ENCODE data around the gene BMPR1B.

Gene BMPR1B

DNA sequence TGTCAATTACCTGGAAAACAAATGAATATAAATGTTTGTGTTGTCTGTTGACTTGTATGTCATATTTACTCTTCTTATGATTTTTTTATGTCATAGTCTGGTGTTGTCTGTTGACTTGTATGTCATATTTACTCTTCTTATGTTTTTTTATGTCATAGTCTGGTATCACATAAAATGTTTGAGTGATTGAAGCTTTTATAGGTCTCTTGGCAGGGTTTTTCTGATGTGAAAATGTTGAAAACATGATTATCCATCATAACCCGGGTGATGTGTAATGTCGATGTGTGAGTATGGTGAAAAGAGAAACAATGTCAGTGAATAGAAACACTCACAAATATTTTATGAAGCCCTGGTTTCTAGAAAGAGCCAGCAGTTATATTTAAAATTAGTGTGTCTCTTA is 335.7 kb downstream of the BMPR1B start:
- Histone ChIP-seq H3K4me1 (ENCODE audit: control insufficient read depth in 1 of 2, insufficient read depth in 2 of 2, low read length in 2 of 2) (no peaks in the 10 kb centered on the region), H3K27me3 (ENCODE audit: low read depth, low read length) (no peaks in the 10 kb centered on the region), H3K27ac (ENCODE audit: low read length) (no peak overlapping the region), H3K9me3 (ENCODE audit: control insufficient read depth in 1 of 2, low read length in 2 of 2) (no peaks in the 10 kb centered on the region), H3K4me3 (ENCODE audit: low read depth in 1 of 2, low read length in 2 of 2) (no peak overlapping the region), H3K36me3 (ENCODE audit: control insufficient read depth in 1 of 2, insufficient read depth in 2 of 2, low read length in 2 of 2) (no peaks in the 10 kb centered on the region)

DNA sequence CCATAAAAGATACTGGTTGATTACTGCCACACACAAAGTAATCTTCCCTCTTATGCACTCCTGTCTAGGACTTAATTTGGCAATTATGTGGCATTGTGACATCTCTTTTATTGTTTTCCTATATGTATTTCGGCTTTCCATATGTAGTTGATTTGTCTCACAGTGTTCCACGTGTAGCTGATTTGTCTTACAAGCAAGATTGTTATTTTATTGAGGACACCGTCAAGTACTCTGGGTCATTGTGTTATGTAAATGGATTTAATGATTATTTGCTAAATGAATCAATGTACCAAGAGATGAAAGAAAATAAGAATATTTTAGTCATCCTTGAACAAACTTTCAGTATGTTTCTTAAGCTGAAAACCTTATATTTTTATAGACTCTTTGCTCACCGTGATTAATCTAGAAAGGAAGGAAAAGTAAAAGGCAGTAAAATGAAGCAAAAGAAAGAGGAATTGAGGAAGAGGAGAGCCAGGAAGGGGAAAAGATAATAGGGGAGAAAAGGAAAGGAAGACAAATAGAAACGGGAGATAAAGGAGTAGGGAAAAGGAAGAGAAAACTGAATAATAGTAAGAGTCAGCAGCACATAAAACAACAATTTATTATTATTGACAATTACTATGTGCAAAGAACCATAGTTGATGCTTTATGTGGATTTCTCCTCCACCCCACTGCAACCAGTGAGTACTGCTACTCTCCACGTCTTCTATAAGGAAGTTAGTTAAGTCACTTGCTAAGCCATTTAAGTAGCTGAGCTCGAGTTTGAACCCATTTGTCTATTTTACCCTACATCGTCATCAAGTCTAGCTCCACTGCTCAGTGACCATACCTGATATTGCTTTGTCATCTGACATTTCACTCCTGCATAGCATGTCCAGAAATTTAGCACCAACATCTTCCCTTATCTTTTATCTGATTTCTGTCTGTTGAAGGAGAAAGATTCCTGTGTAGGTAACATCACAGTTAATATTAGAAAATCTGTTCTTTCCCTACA is 336.5 kb downstream of the BMPR1B start:
- no peaks in the 10 kb centered on the region for H3K4me1 ChIP-seq (ENCODE audit: control insufficient read depth in 1 of 2, insufficient read depth in 2 of 2, low read length in 2 of 2)
- no peak overlapping the region for H3K27ac ChIP-seq (ENCODE audit: low read length)
- no peaks in the 10 kb centered on the region for H3K9me3 ChIP-seq (ENCODE audit: control insufficient read depth in 1 of 2, low read length in 2 of 2)
- no peaks in the 10 kb centered on the region for H3K36me3 ChIP-seq (ENCODE audit: control insufficient read depth in 1 of 2, insufficient read depth in 2 of 2, low read length in 2 of 2)
- H3K4me3 ChIP-seq (ENCODE audit: low read depth in 1 of 2, low read length in 2 of 2), result no peak overlapping the region
- H3K27me3 ChIP-seq (ENCODE audit: low read depth, low read length), result no peaks in the 10 kb centered on the region

DNA sequence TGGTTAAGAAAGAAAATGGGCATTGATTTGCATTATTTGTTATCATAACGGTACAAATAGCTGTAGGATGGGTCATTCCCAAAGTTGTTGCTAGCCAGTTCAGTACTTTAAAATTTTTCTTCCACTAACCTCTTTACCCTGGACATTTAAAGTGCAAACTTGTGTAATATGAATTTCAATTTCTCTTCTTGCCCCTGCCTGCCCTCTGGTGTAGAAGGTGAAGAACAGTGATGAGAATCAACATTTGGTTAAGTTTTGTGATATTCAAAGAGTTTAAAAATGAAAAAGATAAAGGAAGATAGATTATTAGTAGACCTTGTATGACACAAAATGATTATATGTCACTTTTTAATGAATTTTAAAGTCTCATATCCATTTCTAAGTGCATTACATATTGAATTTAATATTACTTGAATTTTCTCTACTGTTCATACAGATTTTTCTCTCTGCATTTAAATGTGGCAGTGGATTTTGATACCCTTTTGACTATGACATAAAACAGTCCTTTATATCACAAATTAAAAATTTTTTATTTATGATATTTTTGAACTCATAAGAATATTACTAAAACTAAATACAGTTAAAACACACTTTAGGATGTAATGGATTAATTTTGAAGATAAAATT is 337.7 kb downstream of the BMPR1B start:
- H3K4me3 ChIP-seq (ENCODE audit: low read depth in 1 of 2, low read length in 2 of 2), result no peak overlapping the region
- H3K27ac ChIP-seq (ENCODE audit: low read length), result no peak overlapping the region
- H3K9me3 ChIP-seq (ENCODE audit: control insufficient read depth in 1 of 2, low read length in 2 of 2), result no peaks in the 10 kb centered on the region
- H3K36me3 ChIP-seq (ENCODE audit: control insufficient read depth in 1 of 2, insufficient read depth in 2 of 2, low read length in 2 of 2), result no peaks in the 10 kb centered on the region
- H3K27me3 ChIP-seq (ENCODE audit: low read depth, low read length), result no peaks in the 10 kb centered on the region
- no peaks in the 10 kb centered on the region for H3K4me1 ChIP-seq (ENCODE audit: control insufficient read depth in 1 of 2, insufficient read depth in 2 of 2, low read length in 2 of 2)

DNA sequence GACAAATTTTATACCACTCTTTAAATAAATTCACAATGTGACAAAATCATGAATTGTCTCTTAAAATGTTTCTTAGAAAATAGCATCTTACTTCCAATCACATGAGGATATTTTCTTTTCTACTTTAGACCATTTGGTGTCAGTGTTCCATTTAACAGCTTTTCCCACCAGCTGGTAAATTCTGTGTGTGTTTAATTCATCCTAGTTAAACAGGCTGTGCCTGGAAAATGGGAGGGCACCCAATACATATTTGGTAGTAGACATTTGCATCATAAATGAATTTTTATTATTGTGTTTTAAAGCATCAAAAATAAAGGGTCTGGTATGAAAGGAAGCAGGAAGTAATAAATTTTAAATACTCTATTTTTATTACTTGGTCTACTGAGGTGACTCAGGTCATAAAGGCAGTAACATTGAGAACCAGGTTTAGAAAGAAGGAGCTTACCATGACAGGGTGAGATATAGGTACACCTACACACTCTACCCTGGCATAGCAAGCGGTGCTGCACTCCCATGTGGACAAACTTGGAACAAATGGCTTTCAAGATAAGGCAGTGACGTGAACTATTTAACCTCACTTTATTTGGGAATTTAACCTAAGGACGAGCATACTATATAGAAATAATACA is 344.5 kb downstream of the BMPR1B start:
- Histone ChIP-seq H3K27ac (ENCODE audit: low read length) (no peak overlapping the region), H3K4me3 (ENCODE audit: low read depth in 1 of 2, low read length in 2 of 2) (no peak overlapping the region), H3K36me3 (ENCODE audit: control insufficient read depth in 1 of 2, insufficient read depth in 2 of 2, low read length in 2 of 2) (no peaks in the 10 kb centered on the region), H3K9me3 (ENCODE audit: control insufficient read depth in 1 of 2, low read length in 2 of 2) (no peaks in the 10 kb centered on the region), H3K27me3 (ENCODE audit: low read depth, low read length) (no peaks in the 10 kb centered on the region), H3K4me1 (ENCODE audit: control insufficient read depth in 1 of 2, insufficient read depth in 2 of 2, low read length in 2 of 2) (no peaks in the 10 kb centered on the region)

GRCh38 chr4:95105112-95105511 is 347.4 kb downstream of the BMPR1B start:
- Histone ChIP-seq H3K36me3 (ENCODE audit: control insufficient read depth in 1 of 2, insufficient read depth in 2 of 2, low read length in 2 of 2) (no peaks in the 10 kb centered on the region), H3K27ac (ENCODE audit: low read length) (no peak overlapping the region), H3K9me3 (ENCODE audit: control insufficient read depth in 1 of 2, low read length in 2 of 2) (no peaks in the 10 kb centered on the region), H3K4me1 (ENCODE audit: control insufficient read depth in 1 of 2, insufficient read depth in 2 of 2, low read length in 2 of 2) (no peaks in the 10 kb centered on the region), H3K4me3 (ENCODE audit: low read depth in 1 of 2, low read length in 2 of 2) (no peak overlapping the region), H3K27me3 (ENCODE audit: low read depth, low read length) (no peaks in the 10 kb centered on the region)

- Histone ChIP-seq H3K36me3 (ENCODE audit: control insufficient read depth in 1 of 2, insufficient read depth in 2 of 2, low read length in 2 of 2) (no peaks in the 10 kb centered on the region), H3K4me3 (ENCODE audit: low read depth in 1 of 2, low read length in 2 of 2) (no peak overlapping the region), H3K27ac (ENCODE audit: low read length) (no peak overlapping the region), H3K4me1 (ENCODE audit: control insufficient read depth in 1 of 2, insufficient read depth in 2 of 2, low read length in 2 of 2) (no peaks in the 10 kb centered on the region), H3K9me3 (ENCODE audit: control insufficient read depth in 1 of 2, low read length in 2 of 2) (no peaks in the 10 kb centered on the region), H3K27me3 (ENCODE audit: low read depth, low read length) (no peaks in the 10 kb centered on the region)
Observed at GRCh38 chr4:95105983-95106382, 348.2 kb downstream of the BMPR1B start.

GRCh38 chr4:95106408-95106928 is 348.7 kb downstream of the BMPR1B start:
- Histone ChIP-seq H3K36me3 (ENCODE audit: control insufficient read depth in 1 of 2, insufficient read depth in 2 of 2, low read length in 2 of 2) (no peaks in the 10 kb centered on the region), H3K4me3 (ENCODE audit: low read depth in 1 of 2, low read length in 2 of 2) (no peak overlapping the region), H3K4me1 (ENCODE audit: control insufficient read depth in 1 of 2, insufficient read depth in 2 of 2, low read length in 2 of 2) (no peaks in the 10 kb centered on the region), H3K27me3 (ENCODE audit: low read depth, low read length) (no peaks in the 10 kb centered on the region), H3K9me3 (ENCODE audit: control insufficient read depth in 1 of 2, low read length in 2 of 2) (no peaks in the 10 kb centered on the region), H3K27ac (ENCODE audit: low read length) (no peak overlapping the region)

DNA sequence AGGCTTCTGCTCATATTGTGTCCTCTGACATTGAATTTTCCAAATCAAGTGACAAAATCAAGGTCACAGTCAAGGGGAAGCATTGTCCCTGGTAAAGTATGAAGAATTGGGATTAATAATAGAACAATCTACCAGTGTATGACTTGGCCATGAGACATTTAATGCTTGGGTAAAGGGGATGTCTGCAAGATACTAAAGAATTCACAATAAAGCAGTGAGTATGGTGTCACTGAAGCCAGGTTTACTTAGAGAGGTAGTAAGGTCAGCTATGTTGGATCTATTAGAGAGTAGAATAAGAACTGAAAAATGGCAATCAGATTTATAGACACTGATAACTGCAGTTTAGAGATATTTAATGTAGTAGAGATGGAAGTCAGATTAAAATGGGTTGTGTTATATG is 349.2 kb downstream of the BMPR1B start:
- no peaks in the 10 kb centered on the region for H3K4me1 ChIP-seq (ENCODE audit: control insufficient read depth in 1 of 2, insufficient read depth in 2 of 2, low read length in 2 of 2)
- H3K27me3 ChIP-seq (ENCODE audit: low read depth, low read length), result no peaks in the 10 kb centered on the region
- no peaks in the 10 kb centered on the region for H3K36me3 ChIP-seq (ENCODE audit: control insufficient read depth in 1 of 2, insufficient read depth in 2 of 2, low read length in 2 of 2)
- H3K4me3 ChIP-seq (ENCODE audit: low read depth in 1 of 2, low read length in 2 of 2), result no peak overlapping the region
- H3K27ac ChIP-seq (ENCODE audit: low read length), result no peak overlapping the region
- no peaks in the 10 kb centered on the region for H3K9me3 ChIP-seq (ENCODE audit: control insufficient read depth in 1 of 2, low read length in 2 of 2)

DNA sequence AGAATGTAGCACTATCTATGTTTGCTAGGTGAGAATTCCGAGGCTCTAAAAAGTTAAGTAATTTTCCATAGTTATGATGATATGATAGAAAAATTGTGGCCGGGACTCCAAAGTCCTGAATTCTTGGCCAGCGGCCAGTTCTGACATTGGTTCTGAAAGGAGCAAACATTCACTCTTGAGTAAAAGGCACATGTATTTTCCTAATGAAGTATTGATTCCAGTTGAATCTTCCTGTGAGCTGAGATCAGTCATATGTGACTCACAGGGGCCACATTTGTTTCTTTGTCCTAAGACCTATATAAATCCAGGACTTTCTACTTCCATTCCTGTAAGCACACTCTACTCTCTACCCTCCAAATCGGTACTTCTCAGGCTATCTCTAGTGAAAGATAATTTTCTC is 349.9 kb downstream of the BMPR1B start:
- Histone ChIP-seq H3K9me3 (ENCODE audit: control insufficient read depth in 1 of 2, low read length in 2 of 2) (no peaks in the 10 kb centered on the region), H3K4me3 (ENCODE audit: low read depth in 1 of 2, low read length in 2 of 2) (no peak overlapping the region), H3K4me1 (ENCODE audit: control insufficient read depth in 1 of 2, insufficient read depth in 2 of 2, low read length in 2 of 2) (no peaks in the 10 kb centered on the region), H3K27me3 (ENCODE audit: low read depth, low read length) (no peaks in the 10 kb centered on the region), H3K27ac (ENCODE audit: low read length) (no peak overlapping the region), H3K36me3 (ENCODE audit: control insufficient read depth in 1 of 2, insufficient read depth in 2 of 2, low read length in 2 of 2) (no peaks in the 10 kb centered on the region)

DNA sequence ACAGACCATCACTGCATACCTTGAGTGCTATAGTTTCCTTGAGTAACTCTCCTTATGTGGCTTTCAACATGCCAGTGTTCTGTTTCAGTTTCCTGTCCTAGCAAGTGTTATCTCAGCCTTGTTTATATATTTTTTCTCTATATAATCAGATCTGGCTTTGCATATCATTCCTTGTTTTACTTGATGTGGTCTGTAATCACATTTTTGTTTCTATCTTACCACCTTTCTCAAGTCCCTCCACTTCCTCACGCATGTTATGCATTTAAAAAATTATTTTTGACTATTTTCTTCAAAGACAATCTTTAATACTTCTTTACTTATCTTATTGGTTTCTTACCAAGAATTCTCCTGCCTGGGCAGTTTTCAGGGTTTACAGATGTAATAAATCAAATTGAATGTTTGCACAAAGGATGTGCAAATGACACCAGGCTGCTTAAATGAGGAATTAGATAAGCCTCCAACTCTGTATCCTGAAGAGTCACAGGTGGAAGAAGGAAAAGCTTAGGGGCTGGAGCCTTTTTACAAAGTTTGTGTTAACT is 351.2 kb downstream of the BMPR1B start:
- H3K36me3 ChIP-seq (ENCODE audit: control insufficient read depth in 1 of 2, insufficient read depth in 2 of 2, low read length in 2 of 2), result no peaks in the 10 kb centered on the region
- no peaks in the 10 kb centered on the region for H3K4me1 ChIP-seq (ENCODE audit: control insufficient read depth in 1 of 2, insufficient read depth in 2 of 2, low read length in 2 of 2)
- H3K27me3 ChIP-seq (ENCODE audit: low read depth, low read length), result no peaks in the 10 kb centered on the region
- no peaks in the 10 kb centered on the region for H3K9me3 ChIP-seq (ENCODE audit: control insufficient read depth in 1 of 2, low read length in 2 of 2)
- H3K27ac ChIP-seq (ENCODE audit: low read length), result no peak overlapping the region
- no peak overlapping the region for H3K4me3 ChIP-seq (ENCODE audit: low read depth in 1 of 2, low read length in 2 of 2)

DNA sequence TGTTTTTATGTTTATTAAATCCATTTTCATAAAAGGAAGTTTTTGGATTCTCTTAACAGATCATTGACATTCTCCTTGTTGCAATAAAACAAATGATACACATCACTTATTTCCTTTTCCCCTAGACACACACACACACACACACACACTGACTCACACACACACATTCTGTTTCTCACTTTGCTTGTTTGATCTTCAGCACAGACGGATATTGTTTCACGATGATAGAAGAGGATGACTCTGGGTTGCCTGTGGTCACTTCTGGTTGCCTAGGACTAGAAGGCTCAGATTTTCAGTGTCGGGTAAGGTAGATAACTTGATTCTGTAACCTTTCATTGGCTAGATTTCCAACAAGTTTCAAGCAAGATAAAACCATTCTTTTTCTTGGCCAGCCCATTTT is 356.8 kb downstream of the BMPR1B start:
- H3K27ac ChIP-seq (ENCODE audit: low read length), result no peak overlapping the region
- no peaks in the 10 kb centered on the region for H3K9me3 ChIP-seq (ENCODE audit: control insufficient read depth in 1 of 2, low read length in 2 of 2)
- H3K27me3 ChIP-seq (ENCODE audit: low read depth, low read length), result no peaks in the 10 kb centered on the region
- H3K36me3 ChIP-seq (ENCODE audit: control insufficient read depth in 1 of 2, insufficient read depth in 2 of 2, low read length in 2 of 2), result no peaks in the 10 kb centered on the region
- H3K4me3 ChIP-seq (ENCODE audit: low read depth in 1 of 2, low read length in 2 of 2), result no peak overlapping the region
- no peaks in the 10 kb centered on the region for H3K4me1 ChIP-seq (ENCODE audit: control insufficient read depth in 1 of 2, insufficient read depth in 2 of 2, low read length in 2 of 2)
